GM19324 (cell line): ENCODE data around the gene IMPDH1.

Source experiments
- ATAC-seq: cut with Tn5 transposase; IDR thresholded peaks from one replicate; pipeline ENCODE4 v1.9.1; 2021; ENCODE audit warnings: mild to moderate bottlenecking, moderate library complexity; ENCODE audit not compliant: unreplicated experiment, low FRiP score

IMPDH1 gene

GRCh38 chr7:128389618-128390329 is 20.0 kb downstream of the IMPDH1 start:
- no peak for ATAC-seq

- ATAC-seq: no peak
Observed at GRCh38 chr7:128389085-128389617, 20.6 kb downstream of the IMPDH1 start.

- ATAC-seq: no peak
Observed at GRCh38 chr7:128388145-128388485, 21.7 kb downstream of the IMPDH1 start.

- no peak for ATAC-seq
Observed at GRCh38 chr7:128387216-128388144, 22.3 kb downstream of the IMPDH1 start.

- ATAC-seq: no peak
Observed at GRCh38 chr7:128385988-128386925, 23.5 kb downstream of the IMPDH1 start.

GRCh38 chr7:128384726-128385125 is 25.1 kb downstream of the IMPDH1 start:
- no peak for ATAC-seq

- ATAC-seq: no peak
Observed at GRCh38 chr7:128383776-128384175, 26.0 kb downstream of the IMPDH1 start.

- ATAC-seq: no peak
Observed at GRCh38 chr7:128381161-128381821, 28.5 kb downstream of the IMPDH1 start.

- ATAC-seq: no peak
Observed at GRCh38 chr7:128380483-128381106, 29.2 kb downstream of the IMPDH1 start.

GRCh38 chr7:128379900-128380479 is 29.8 kb downstream of the IMPDH1 start:
- ATAC-seq: no peak

- no peak for ATAC-seq
Observed at GRCh38 chr7:128378637-128379036, 31.1 kb downstream of the IMPDH1 start.

GRCh38 chr7:128376077-128376476 is 33.7 kb downstream of the IMPDH1 start:
- ATAC-seq: no peak

GRCh38 chr7:128374041-128374440 is 35.7 kb downstream of the IMPDH1 start:
- ATAC-seq: no peak

GRCh38 chr7:128373606-128374005 is 36.2 kb downstream of the IMPDH1 start:
- ATAC-seq: no peak

GRCh38 chr7:128370491-128370890 is 39.3 kb downstream of the IMPDH1 start:
- ATAC-seq: no peak

GRCh38 chr7:128366986-128367385 is 42.8 kb downstream of the IMPDH1 start:
- no peak for ATAC-seq

GRCh38 chr7:128366300-128366699 is 43.5 kb downstream of the IMPDH1 start:
- ATAC-seq: no peak

GRCh38 chr7:128365432-128365831 is 44.4 kb downstream of the IMPDH1 start:
- no peak for ATAC-seq
